Measurements from ENCODE around the gene SRP68. TPM values are rescaled to one million over a fixed set of nuclear protein-coding genes. Genes with fewer than 3 reads are reported as not detected.

Gene SRP68
- total and polyA plus RNA-seq, 2 donors (not counting 1 experiment from before 2014, with no cell fraction given) = 34.0 to 68.6 TPM

GRCh38 chr17:75995385-75995925, 76.9 kb downstream of the SRP68 start:
- Histone ChIP-seq H3K4me3 (replicated peaks in 1 of 4; ENCODE audit: control extremely low read depth in 1 of 4, insufficient read depth in 1 of 4, low read depth in 3 of 4, low read length in 4 of 4) (no peak overlapping the region), H3K27ac (ENCODE audit: insufficient read depth, low read length) (no peak overlapping the region), H4K20me1 (ENCODE audit: control insufficient read depth, extremely low read depth, insufficient read depth, low read length) (no peaks in the 10 kb centered on the region), H3K79me2 (ENCODE audit: control insufficient read depth, insufficient read depth, low read length) (no peaks in the 10 kb centered on the region), H3K27me3 (ENCODE audit: control insufficient read depth, insufficient read depth, low read length) (no peaks in the 10 kb centered on the region), H3K4me2 (ENCODE audit: extremely low read depth, insufficient read depth, low read length) (no peak overlapping the region), H3K9ac (ENCODE audit: insufficient read depth, low read length) (no peak overlapping the region), H2AFZ (ENCODE audit: low read length) (no peak overlapping the region), H3K9me3 (ENCODE audit: control insufficient read depth, insufficient read depth, low read depth, low read length) (no peaks in the 10 kb centered on the region), H3K4me1 (ENCODE audit: control insufficient read depth, extremely low read depth, insufficient read depth, low read length) (no peaks in the 10 kb centered on the region), H3K36me3 (ENCODE audit: control insufficient read depth, insufficient read depth, low read length) (no peaks in the 10 kb centered on the region)
- TF ChIP-seq CTCF (conservative IDR thresholded peaks at IDR 0.05 in 1 of 2, IDR thresholded peaks at IDR 0.05 in 1 of 2; ENCODE audit: low read depth in 1 of 2, low read length in 2 of 2) (no peak), EZH2 (IDR thresholded peaks at IDR 0.05; ENCODE audit: low read length, missing control alignments) (no peak)
- DNase-seq (ENCODE audit: low read depth in 2 of 2) = no peak

DNA sequence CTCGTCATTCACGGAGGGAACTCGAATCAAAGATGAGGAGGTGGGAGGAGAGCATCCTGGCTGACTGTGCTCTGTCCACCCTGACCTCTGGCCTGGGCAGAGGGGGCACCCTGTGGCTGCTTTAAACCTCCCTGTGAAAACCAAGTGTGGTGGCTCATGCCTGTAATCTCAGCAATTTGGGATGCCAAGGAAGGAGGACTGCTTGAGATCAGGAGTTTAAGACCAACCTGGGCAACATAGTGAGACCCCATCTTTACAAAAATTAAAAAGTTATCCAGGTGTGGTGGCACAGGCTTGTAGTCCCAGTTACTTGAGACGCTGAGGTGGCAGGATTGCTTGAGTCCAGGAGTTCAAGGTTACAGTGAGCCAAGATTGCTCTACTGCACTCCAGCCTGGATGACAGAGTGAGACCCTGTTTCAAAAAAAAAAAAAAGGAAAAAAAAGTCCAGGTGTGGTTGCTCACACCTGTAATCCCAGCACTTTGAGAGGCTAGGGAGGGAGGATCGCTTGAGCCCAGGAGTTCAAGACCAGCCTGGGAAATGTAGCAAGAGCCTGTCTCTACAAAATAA, 77.4 kb downstream of the SRP68 start:
- no peaks in the 10 kb centered on the region for H3K9me3 ChIP-seq (ENCODE audit: control insufficient read depth, insufficient read depth, low read depth, low read length)
- no peaks in the 10 kb centered on the region for H4K20me1 ChIP-seq (ENCODE audit: control insufficient read depth, extremely low read depth, insufficient read depth, low read length)
- TF ChIP-seq EZH2 (IDR thresholded peaks at IDR 0.05; ENCODE audit: low read length, missing control alignments) (no peak), CTCF (conservative IDR thresholded peaks at IDR 0.05 in 1 of 2, IDR thresholded peaks at IDR 0.05 in 1 of 2; ENCODE audit: low read depth in 1 of 2, low read length in 2 of 2) (no peak)
- no peak overlapping the region for H3K4me3 ChIP-seq (replicated peaks in 1 of 4; ENCODE audit: control extremely low read depth in 1 of 4, insufficient read depth in 1 of 4, low read depth in 3 of 4, low read length in 4 of 4)
- no peaks in the 10 kb centered on the region for H3K79me2 ChIP-seq (ENCODE audit: control insufficient read depth, insufficient read depth, low read length)
- DNase-seq (ENCODE audit: low read depth in 2 of 2) = no peak
- H3K27me3 ChIP-seq (ENCODE audit: control insufficient read depth, insufficient read depth, low read length) = no peaks in the 10 kb centered on the region
- no peak overlapping the region for H3K27ac ChIP-seq (ENCODE audit: insufficient read depth, low read length)
- H2AFZ ChIP-seq (ENCODE audit: low read length) = no peak overlapping the region
- H3K4me1 ChIP-seq (ENCODE audit: control insufficient read depth, extremely low read depth, insufficient read depth, low read length) = no peaks in the 10 kb centered on the region
- H3K36me3 ChIP-seq (ENCODE audit: control insufficient read depth, insufficient read depth, low read length) = no peaks in the 10 kb centered on the region
- H3K9ac ChIP-seq (ENCODE audit: insufficient read depth, low read length) = no peak overlapping the region
- H3K4me2 ChIP-seq (ENCODE audit: extremely low read depth, insufficient read depth, low read length) = no peak overlapping the region

DNA sequence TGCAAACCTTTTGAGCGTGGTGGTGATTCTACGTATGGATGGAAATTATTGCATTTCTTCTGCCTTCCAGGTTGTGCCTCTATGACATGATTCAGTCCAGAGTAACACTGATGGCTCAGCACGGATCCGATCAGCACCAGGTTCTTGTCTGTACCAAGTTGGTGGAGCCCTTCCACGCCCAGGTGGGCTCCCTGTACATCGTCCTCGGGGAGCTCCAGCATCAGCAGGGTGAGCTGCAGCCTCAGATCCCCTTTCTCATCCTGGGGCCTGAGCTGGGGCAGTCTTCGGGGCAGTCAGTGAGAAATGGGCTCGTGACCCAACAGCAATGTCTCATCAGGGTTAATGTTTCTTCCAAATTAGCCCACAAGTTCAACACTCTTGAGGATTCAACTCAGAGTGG, 80.9 kb downstream of the SRP68 start:
- no peak overlapping the region for H3K27ac ChIP-seq (ENCODE audit: insufficient read depth, low read length)
- no peaks in the 10 kb centered on the region for H3K79me2 ChIP-seq (ENCODE audit: control insufficient read depth, insufficient read depth, low read length)
- H3K9ac ChIP-seq (ENCODE audit: insufficient read depth, low read length) = no peak overlapping the region
- no peaks in the 10 kb centered on the region for H3K4me1 ChIP-seq (ENCODE audit: control insufficient read depth, extremely low read depth, insufficient read depth, low read length)
- no peak overlapping the region for H2AFZ ChIP-seq (ENCODE audit: low read length)
- TF ChIP-seq EZH2 (IDR thresholded peaks at IDR 0.05; ENCODE audit: low read length, missing control alignments) (no peak), CTCF (conservative IDR thresholded peaks at IDR 0.05 in 1 of 2, IDR thresholded peaks at IDR 0.05 in 1 of 2; ENCODE audit: low read depth in 1 of 2, low read length in 2 of 2) (no peak)
- DNase-seq (ENCODE audit: low read depth in 2 of 2) = no peak
- H3K4me3 ChIP-seq (replicated peaks in 1 of 4; ENCODE audit: control extremely low read depth in 1 of 4, insufficient read depth in 1 of 4, low read depth in 3 of 4, low read length in 4 of 4) = no peak overlapping the region
- no peak overlapping the region for H3K4me2 ChIP-seq (ENCODE audit: extremely low read depth, insufficient read depth, low read length)
- H3K27me3 ChIP-seq (ENCODE audit: control insufficient read depth, insufficient read depth, low read length) = no peaks in the 10 kb centered on the region
- no peaks in the 10 kb centered on the region for H3K36me3 ChIP-seq (ENCODE audit: control insufficient read depth, insufficient read depth, low read length)
- no peaks in the 10 kb centered on the region for H4K20me1 ChIP-seq (ENCODE audit: control insufficient read depth, extremely low read depth, insufficient read depth, low read length)
- no peaks in the 10 kb centered on the region for H3K9me3 ChIP-seq (ENCODE audit: control insufficient read depth, insufficient read depth, low read depth, low read length)

Other genes with a start within 250 kb of the SRP68 start
- gene UNC13D, start 228.1 kb downstream of the SRP68 start, total RNA-seq = 1.5 TPM in 2 replicates
- 0.12 and 0.22 TPM in 2 replicates for gene UNC13D, start 228.1 kb downstream of the SRP68 start, polyA plus RNA-seq
- 20.5 and 39.5 TPM in 2 replicates for gene WBP2, start 217.2 kb downstream of the SRP68 start, total RNA-seq
- 53.4 and 56.1 TPM in 2 replicates for gene WBP2, start 217.2 kb downstream of the SRP68 start, polyA plus RNA-seq
- 16.0 and 18.2 TPM in 2 replicates for gene TRIM47, start 193.9 kb downstream of the SRP68 start, total RNA-seq
- 2.2 and 4.8 TPM in 2 replicates for gene TRIM47, start 193.9 kb downstream of the SRP68 start, polyA plus RNA-seq
- 15.9 and 17.2 TPM in 2 replicates for gene TRIM65, start 175.6 kb downstream of the SRP68 start, total RNA-seq
- 4.3 TPM in 2 replicates for gene TRIM65, start 175.6 kb downstream of the SRP68 start, polyA plus RNA-seq
- gene MRPL38, start 167.6 kb downstream of the SRP68 start, total RNA-seq = 30.8 and 36.0 TPM in 2 replicates
- gene MRPL38, start 167.6 kb downstream of the SRP68 start, polyA plus RNA-seq = 19.3 and 29.7 TPM in 2 replicates
- 10.5 and 11.2 TPM in 2 replicates for gene FBF1, start 131.5 kb downstream of the SRP68 start, total RNA-seq
- 1.6 and 2.6 TPM in 2 replicates for gene FBF1, start 131.5 kb downstream of the SRP68 start, polyA plus RNA-seq
- 44.4 and 70.5 TPM in 2 replicates for gene ACOX1, start 93.4 kb downstream of the SRP68 start, total RNA-seq
- 30.0 and 31.3 TPM in 2 replicates for gene ACOX1, start 93.4 kb downstream of the SRP68 start, polyA plus RNA-seq
- gene TEN1, start 93.3 kb downstream of the SRP68 start, total RNA-seq = 9.4 and 12.6 TPM in 2 replicates
- 10.3 and 11.4 TPM in 2 replicates for gene TEN1, start 93.3 kb downstream of the SRP68 start, polyA plus RNA-seq
- gene CDK3, start 71.7 kb downstream of the SRP68 start, total RNA-seq = 1.3 TPM in 2 replicates
- gene CDK3, start 71.7 kb downstream of the SRP68 start, polyA plus RNA-seq = 1.7 and 2.3 TPM in 2 replicates
- gene EVPL, start 45.2 kb downstream of the SRP68 start, total RNA-seq = not detected in 2 replicates
- gene EVPL, start 45.2 kb downstream of the SRP68 start, polyA plus RNA-seq = not detected in 2 replicates
- gene GALR2, start 2.3 kb upstream of the SRP68 start, total RNA-seq = not detected in 2 replicates
- gene GALR2, start 2.3 kb upstream of the SRP68 start, polyA plus RNA-seq = not detected in 2 replicates
- not detected in 2 replicates for gene ZACN, start 6.7 kb upstream of the SRP68 start, total RNA-seq
- not detected in 2 replicates for gene ZACN, start 6.7 kb upstream of the SRP68 start, polyA plus RNA-seq
- gene EXOC7, start 31.3 kb upstream of the SRP68 start, total RNA-seq = 76.8 and 88.8 TPM in 2 replicates
- gene EXOC7, start 31.3 kb upstream of the SRP68 start, polyA plus RNA-seq = 66.8 and 85.4 TPM in 2 replicates
- gene FOXJ1, start 68.7 kb upstream of the SRP68 start, total RNA-seq = not detected in 2 replicates
- gene FOXJ1, start 68.7 kb upstream of the SRP68 start, polyA plus RNA-seq = not detected in 2 replicates
- 0.51 and 3.1 TPM in 2 replicates for gene RNF157, start 168.0 kb upstream of the SRP68 start, total RNA-seq
- gene RNF157, start 168.0 kb upstream of the SRP68 start, polyA plus RNA-seq = 2.0 and 7.7 TPM in 2 replicates
- gene UBALD2, start 192.8 kb upstream of the SRP68 start, total RNA-seq = 2.6 and 7.3 TPM in 2 replicates
- 4.1 and 9.4 TPM in 2 replicates for gene UBALD2, start 192.8 kb upstream of the SRP68 start, polyA plus RNA-seq
- gene QRICH2, start 235.8 kb upstream of the SRP68 start, total RNA-seq = 4.3 and 4.6 TPM in 2 replicates
- gene QRICH2, start 235.8 kb upstream of the SRP68 start, polyA plus RNA-seq = 0.26 and 0.42 TPM in 2 replicates